Kidney (tissue), 14 donors: ENCODE measurements around the gene POLR1C. TPM values are rescaled to one million over a fixed set of nuclear protein-coding genes. Genes with fewer than 3 reads are reported as not detected.

ENCODE experiments used
- DNase-seq, 5 donors: peaks; one replicate each; pipeline ENCODE4 v3.0.0-alpha.2; 2013 to 2020
- FAIRE-seq: peaks from 2 replicates; lab custom pipeline; 2012; peaks lifted over from hg19 to GRCh38; lab: Jason Lieb, UNC
- H3K27ac ChIP-seq, 2 donors: one replicate each; pipeline ENCODE4 v1.7.0; 2013; ENCODE audit warnings: low read depth in 2 of 2, low read length in 2 of 2, inconsistent platforms in 1 of 2
- H3K27me3 ChIP-seq: one replicate; pipeline ENCODE4 v1.7.1; 2013; ENCODE audit warnings: low read length, inconsistent platforms; ENCODE audit not compliant: control insufficient read depth, insufficient read depth
- H3K36me3 ChIP-seq, 3 donors: one replicate each; pipeline versions ENCODE4 v1.7.0 to v1.7.1; 2013; ENCODE audit warnings: low read length in 3 of 3, control low read depth in 1 of 3, inconsistent platforms in 1 of 3; ENCODE audit not compliant: insufficient read depth in 3 of 3, control insufficient read depth in 2 of 3
- H3K4me1 ChIP-seq, 3 donors: one replicate each; pipeline versions ENCODE4 v1.7.0 to v1.7.1; 2013; ENCODE audit warnings: low read length in 3 of 3, inconsistent platforms in 1 of 3, low read depth in 1 of 3; ENCODE audit not compliant: control insufficient read depth in 2 of 3, insufficient read depth in 2 of 3
- H3K4me3 ChIP-seq, 3 donors: one replicate each; pipeline versions ENCODE4 v1.7.0 to v1.8.1; 2013; ENCODE audit warnings: low read length in 3 of 3, control low read depth in 1 of 3, inconsistent platforms in 1 of 3
- H3K9ac ChIP-seq, 3 donors: one replicate each; pipeline versions ENCODE4 v1.7.0 to v1.7.1; 2013; ENCODE audit warnings: low read length in 3 of 3, control low read depth in 1 of 3, inconsistent platforms in 1 of 3
- H3K9me3 ChIP-seq, 3 donors: one replicate each; pipeline versions ENCODE4 v1.7.0 to v1.7.1; 2013; ENCODE audit warnings: low read length in 3 of 3, control low read depth in 1 of 3, inconsistent platforms in 1 of 3; ENCODE audit not compliant: control insufficient read depth in 2 of 3, insufficient read depth in 1 of 3
- intact Hi-C: fragments of 100-400 bp; cut with DNase I; formaldehyde crosslinking; loops from one replicate; pipeline ENCODE4 v1.11.1; 2022
- polyA plus RNA-seq: library from polyadenylated mRNA; stranded (reverse); fragments of 350-450 nt; fragmentation: Illumina TruSeq; extraction: RNeasy Lipid Tissue Mini Kit (QIAGEN cat#74804); gene quantifications from one replicate; pipeline ENCODE4 v1.2.3, GENCODE V29; 2014; ENCODE audit warnings: low read depth, low replicate concordance; ENCODE audit not compliant: insufficient read depth
- total RNA-seq: library from RNA; stranded (reverse); fragmentation: NEBNext Ultra II Directional; extraction: Animal tissue kit (Norgen Biotek cat#: 25700); gene quantifications from one replicate; pipeline ENCODE4 v1.2.1, GENCODE V29; 2021
- TF ChIP-seq, protein P1 (sequence below): IDR thresholded peaks from 3 replicates; pipeline ENCODE4 v1.5.1; 2012; ENCODE audit warnings: mild to moderate bottlenecking, moderate library complexity, borderline replicate concordance; ENCODE audit not compliant: insufficient read depth; ENCODE audit errors: extremely low read depth
- donor health status: control.
- donor health status: control.
- donor health status: control.
- donor health status: control.
- donor health status: control.
- donor health status: DM: yes; HTN: yes; CAD: no.
- donor health status: Normal renal cell carcinoma (clear cell type).

Gene POLR1C
- total and polyA plus RNA-seq, 2 donors from 2014 or later, result 27.5 to 41.3 TPM

DNA sequence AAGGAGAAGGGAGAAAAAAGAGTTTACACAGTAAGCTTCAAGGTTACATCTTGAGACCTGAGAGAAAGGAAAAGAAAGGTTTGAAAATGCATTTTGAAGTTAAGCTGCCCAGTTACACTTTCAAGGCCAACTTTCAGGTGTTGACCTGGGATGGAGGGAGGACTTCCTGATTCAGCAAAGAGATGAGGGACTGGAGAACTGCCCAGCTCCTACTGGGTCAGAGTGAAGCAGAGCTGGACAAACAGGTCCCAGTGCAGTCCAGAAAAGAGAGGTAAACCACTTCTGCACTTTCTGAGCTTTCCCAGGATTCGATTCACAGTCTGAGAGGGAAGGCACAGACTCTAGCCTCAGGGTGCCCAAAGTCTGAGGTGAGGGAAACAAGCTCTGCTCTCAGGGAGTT is 45.5 kb upstream of the POLR1C start:
- no peak for DNase-seq
- Histone ChIP-seq H3K27me3 (no peaks in the 10 kb centered on the region), H3K9ac (no peak overlapping the region), H3K4me1 (no peaks in the 10 kb centered on the region), H3K4me3 (no peak overlapping the region), H3K9me3 (no peaks in the 10 kb centered on the region), H3K36me3 (no peaks in the 10 kb centered on the region), H3K27ac (no peak overlapping the region)
- intact Hi-C loops, result no loop called here
- FAIRE-seq, result no peak
- TF ChIP-seq, protein P1, sequence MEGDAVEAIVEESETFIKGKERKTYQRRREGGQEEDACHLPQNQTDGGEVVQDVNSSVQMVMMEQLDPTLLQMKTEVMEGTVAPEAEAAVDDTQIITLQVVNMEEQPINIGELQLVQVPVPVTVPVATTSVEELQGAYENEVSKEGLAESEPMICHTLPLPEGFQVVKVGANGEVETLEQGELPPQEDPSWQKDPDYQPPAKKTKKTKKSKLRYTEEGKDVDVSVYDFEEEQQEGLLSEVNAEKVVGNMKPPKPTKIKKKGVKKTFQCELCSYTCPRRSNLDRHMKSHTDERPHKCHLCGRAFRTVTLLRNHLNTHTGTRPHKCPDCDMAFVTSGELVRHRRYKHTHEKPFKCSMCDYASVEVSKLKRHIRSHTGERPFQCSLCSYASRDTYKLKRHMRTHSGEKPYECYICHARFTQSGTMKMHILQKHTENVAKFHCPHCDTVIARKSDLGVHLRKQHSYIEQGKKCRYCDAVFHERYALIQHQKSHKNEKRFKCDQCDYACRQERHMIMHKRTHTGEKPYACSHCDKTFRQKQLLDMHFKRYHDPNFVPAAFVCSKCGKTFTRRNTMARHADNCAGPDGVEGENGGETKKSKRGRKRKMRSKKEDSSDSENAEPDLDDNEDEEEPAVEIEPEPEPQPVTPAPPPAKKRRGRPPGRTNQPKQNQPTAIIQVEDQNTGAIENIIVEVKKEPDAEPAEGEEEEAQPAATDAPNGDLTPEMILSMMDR, result no peak

DNA sequence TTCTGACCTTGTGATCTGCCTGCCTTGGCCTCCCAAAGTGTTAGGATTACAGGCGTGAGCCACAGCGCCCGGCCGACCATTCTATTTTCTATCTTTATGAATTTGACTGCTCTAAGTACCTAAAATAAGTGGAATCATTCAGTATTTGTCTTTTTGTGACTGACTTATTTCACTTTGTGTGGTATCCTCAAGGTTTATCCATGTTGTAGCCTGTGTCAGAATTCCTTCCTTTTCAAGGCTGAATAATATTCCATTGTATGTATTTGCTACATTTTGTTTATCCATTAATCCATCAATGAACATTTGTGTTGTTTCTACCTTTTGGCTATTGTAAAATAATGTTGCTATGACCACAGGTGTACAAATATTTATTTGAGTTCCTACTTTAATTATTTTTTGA is 44.4 kb upstream of the POLR1C start:
- no peak for FAIRE-seq
- H3K36me3 ChIP-seq, result no peaks in the 10 kb centered on the region
- DNase-seq, result no peak
- H3K9me3 ChIP-seq, result no peaks in the 10 kb centered on the region
- H3K27ac ChIP-seq, result no peak overlapping the region
- no peak overlapping the region for H3K4me3 ChIP-seq
- intact Hi-C loops, result no loop called here
- no peaks in the 10 kb centered on the region for H3K27me3 ChIP-seq
- no peaks in the 10 kb centered on the region for H3K4me1 ChIP-seq
- H3K9ac ChIP-seq, result no peak overlapping the region
- TF ChIP-seq, protein P1, result no peak

DNA sequence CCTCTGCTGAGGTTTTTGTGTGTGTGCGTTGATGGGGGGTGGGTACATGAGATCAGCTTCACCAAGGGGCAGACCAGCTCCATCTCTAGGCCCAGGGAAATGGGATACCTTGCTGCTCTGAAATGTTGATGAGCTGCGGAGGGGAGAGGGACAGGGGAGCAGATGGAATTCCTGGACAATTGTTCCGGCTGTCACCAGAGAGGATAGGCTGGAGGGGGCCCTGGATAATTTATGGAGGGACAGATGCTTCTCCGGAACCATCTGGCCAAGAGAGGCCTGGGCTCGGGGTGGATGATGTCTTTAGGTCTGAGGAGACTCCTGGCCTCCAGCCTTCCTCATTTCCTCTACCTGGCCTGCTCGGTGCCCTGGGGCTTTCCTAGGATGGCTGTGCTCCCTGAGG is 41.4 kb upstream of the POLR1C start:
- intact Hi-C loops, result no loop called here
- DNase-seq, result peak in 2 of 5 donors; percentile 18 to 45

More for the DNA sequence above, 41.4 kb upstream of the POLR1C start:
- Histone ChIP-seq H3K27me3 (no peaks in the 10 kb centered on the region), H3K4me3 (no peak overlapping the region), H3K9ac (no peak overlapping the region), H3K4me1 (peaks cover 4 to 11% (median 6%) of the 10 kb centered on the region in 3 donors), H3K36me3 (no peaks in the 10 kb centered on the region), H3K27ac (no peak overlapping the region), H3K9me3 (no peaks in the 10 kb centered on the region)
- TF ChIP-seq, protein P1, result no peak
- no peak for FAIRE-seq
